MM.1S (cell line): Measurements from ENCODE around the gene OTOS.

Source experiments
- DNase-seq: peaks from one replicate; pipeline ENCODE4 v3.0.0-alpha.2; 2015
- H2AFZ ChIP-seq: fragments of 300-600 bp; sonication (generic); 2 replicates; pipeline ENCODE4 v1.6.0; 2016; ENCODE audit warnings: antibody characterized with exemption, low read length
- H3F3A ChIP-seq: fragments of 300-600 bp; sonication (generic); 2 replicates; pipeline ENCODE4 v1.6.1; 2016; ENCODE audit warnings: mild to moderate bottlenecking, antibody characterized with exemption, low read length, moderate library complexity, mixed read lengths; ENCODE audit not compliant: insufficient read depth
- H3K27ac ChIP-seq: fragments of 300-600 bp; sonication (generic); 2 replicates; pipeline ENCODE4 v1.5.1; 2016; ENCODE audit warnings: mild to moderate bottlenecking, low read length
- H3K27me3 ChIP-seq: fragments of 300-600 bp; sonication (generic); replicated peaks from 2 replicates; pipeline ENCODE4 v1.6.0; 2016; ENCODE audit warnings: low read length; ENCODE audit not compliant: insufficient read depth
- H3K36me3 ChIP-seq: fragments of 300-600 bp; sonication (generic); replicated peaks from 2 replicates; pipeline ENCODE4 v1.6.1; 2016; ENCODE audit warnings: mild to moderate bottlenecking, low read length, mixed read lengths; ENCODE audit not compliant: insufficient read depth
- H3K4me1 ChIP-seq: fragments of 300-600 bp; sonication (generic); 2 replicates; pipeline ENCODE4 v1.6.1; 2016; ENCODE audit warnings: low read length, mixed read lengths
- H3K4me2 ChIP-seq: fragments of 300-600 bp; sonication (generic); 2 replicates; pipeline ENCODE4 v1.6.0; 2016; ENCODE audit warnings: low read depth, low read length
- H3K4me3 ChIP-seq: fragments of 300-600 bp; sonication (generic); 2 replicates; pipeline ENCODE4 v1.5.1; 2016; ENCODE audit warnings: low read length, mixed read lengths
- H3K79me2 ChIP-seq: fragments of 300-600 bp; sonication (generic); 2 replicates; pipeline ENCODE4 v1.6.1; 2016; ENCODE audit warnings: mixed run types, low read length, mixed read lengths
- H3K9ac ChIP-seq: fragments of 300-600 bp; sonication (generic); 2 replicates; pipeline ENCODE4 v1.6.1; 2016; ENCODE audit warnings: low read length, mixed read lengths
- H3K9me2 ChIP-seq: fragments of 300-600 bp; sonication (generic); replicated peaks from 2 replicates; pipeline ENCODE4 v1.6.1; 2016; ENCODE audit warnings: mild to moderate bottlenecking, low read length, mixed read lengths; ENCODE audit not compliant: insufficient read depth
- H3K9me3 ChIP-seq: fragments of 300-600 bp; sonication (generic); replicated peaks from 2 replicates; pipeline ENCODE4 v1.6.1; 2016; ENCODE audit warnings: mild to moderate bottlenecking, low read length, mixed read lengths; ENCODE audit not compliant: insufficient read depth
- H4K20me1 ChIP-seq: fragments of 300-600 bp; sonication (generic); 2 replicates; pipeline ENCODE4 v1.6.1; 2016; ENCODE audit warnings: mild to moderate bottlenecking, low read length, moderate library complexity, mixed read lengths; ENCODE audit not compliant: insufficient read depth
- CTCF ChIP-seq: fragments of 300-600 bp; sonication (generic); IDR thresholded peaks from 2 replicates; pipeline ENCODE4 v1.5.1; 2016; ENCODE audit warnings: antibody characterized with exemption, low read length, mixed read lengths
- EZH2 ChIP-seq: fragments of 300-600 bp; sonication (generic); optimal IDR thresholded peaks from 2 replicates; pipeline ENCODE3; 2017; ENCODE audit warnings: low read depth, mild to moderate bottlenecking, antibody characterized with exemption, low read length, mixed read lengths
- EZH2phosphoT487 ChIP-seq: fragments of 300-600 bp; sonication (generic); IDR thresholded peaks from 2 replicates; pipeline ENCODE4 v1.6.1; 2018; ENCODE audit warnings: antibody characterized with exemption, low read length

Gene OTOS

DNA sequence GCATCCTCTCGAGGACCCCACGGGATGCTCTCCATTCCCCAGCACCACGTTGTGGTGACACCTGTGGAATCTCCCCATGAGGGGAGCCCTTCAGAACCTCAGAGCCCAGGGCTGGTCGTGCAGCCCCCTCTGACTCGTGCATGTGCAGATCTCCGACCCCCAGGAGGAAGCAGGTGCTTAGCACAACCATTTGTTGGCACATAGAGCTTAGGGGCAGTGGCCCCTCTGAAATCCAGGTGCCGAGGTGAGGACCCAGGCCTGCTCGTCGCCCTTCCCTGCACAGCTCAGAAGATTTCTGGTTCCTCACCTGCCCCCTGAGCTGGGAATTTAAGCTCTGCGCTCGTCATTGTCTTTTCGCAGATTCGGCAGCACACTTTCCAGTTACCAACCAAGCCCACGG lies 1.3 kb upstream of the OTOS start:
- no peak overlapping the region for H3K4me2 ChIP-seq
- H2AFZ ChIP-seq = no peak overlapping the region
- no peak overlapping the region for H3K27ac ChIP-seq
- no peaks in the 10 kb centered on the region for H3K36me3 ChIP-seq
- H3K79me2 ChIP-seq = no peaks in the 10 kb centered on the region
- H3K4me3 ChIP-seq = no peak overlapping the region
- DNase-seq = no peak
- no peak overlapping the region for H3K9ac ChIP-seq
- no peaks in the 10 kb centered on the region for H3K4me1 ChIP-seq
- TF ChIP-seq CTCF (no peak), EZH2phosphoT487 (no peak), EZH2 (no peak)
- no peaks in the 10 kb centered on the region for H4K20me1 ChIP-seq
- peaks cover 64% of the 10 kb centered on the region for H3K27me3 ChIP-seq
- H3K9me2 ChIP-seq = no peaks in the 10 kb centered on the region
- H3K9me3 ChIP-seq = no peaks in the 10 kb centered on the region
- no peaks in the 10 kb centered on the region for H3F3A ChIP-seq

DNA sequence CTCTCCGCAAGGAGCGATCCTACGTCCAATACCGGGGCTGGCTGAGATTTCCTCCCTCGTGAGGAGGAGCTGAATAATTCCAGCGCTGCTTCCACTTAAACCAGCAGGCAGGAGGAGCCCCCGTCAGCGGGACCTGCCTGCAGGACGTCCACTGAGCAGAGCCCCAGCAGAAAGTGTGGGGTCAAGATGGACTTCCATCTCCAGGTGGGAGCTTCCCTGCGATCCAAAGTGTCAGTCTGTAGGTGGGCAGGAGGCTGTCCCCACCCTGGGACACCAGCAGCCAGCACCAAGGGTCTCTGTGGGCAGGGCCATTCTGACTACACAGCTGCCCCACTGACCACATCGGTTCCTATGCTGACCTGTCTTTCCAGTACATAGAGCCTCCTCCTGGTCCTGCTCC lies 462 bp upstream of the OTOS start:
- Histone ChIP-seq H3K4me1 (no peaks in the 10 kb centered on the region), H3K27ac (no peak overlapping the region), H3F3A (no peaks in the 10 kb centered on the region), H3K27me3 (peaks cover 60% of the 10 kb centered on the region), H3K79me2 (no peaks in the 10 kb centered on the region), H3K36me3 (no peaks in the 10 kb centered on the region), H3K9me2 (no peaks in the 10 kb centered on the region), H3K4me3 (no peak overlapping the region), H3K9ac (no peak overlapping the region), H3K9me3 (no peaks in the 10 kb centered on the region), H4K20me1 (no peaks in the 10 kb centered on the region), H2AFZ (no peak overlapping the region), H3K4me2 (no peak overlapping the region)
- no peak for DNase-seq
- TF ChIP-seq EZH2phosphoT487 = no peak
- no peak for TF ChIP-seq EZH2
- no peak for TF ChIP-seq CTCF

- no peak overlapping the region for H2AFZ ChIP-seq
- no peaks in the 10 kb centered on the region for H3K9me2 ChIP-seq
- no peaks in the 10 kb centered on the region for H3K9me3 ChIP-seq
- TF ChIP-seq EZH2phosphoT487 (no peak), EZH2 (no peak), CTCF (no peak)
- no peaks in the 10 kb centered on the region for H3F3A ChIP-seq
- no peak overlapping the region for H3K9ac ChIP-seq
- H3K79me2 ChIP-seq = peaks cover 11% of the 10 kb centered on the region
- DNase-seq = no peak
- H3K4me1 ChIP-seq = 0 out of 2 replicates have a peak, but pooled peaks cover 4% of the 10 kb centered on the region
- no peaks in the 10 kb centered on the region for H3K36me3 ChIP-seq
- no peak overlapping the region for H3K4me3 ChIP-seq
- no peak overlapping the region for H3K27ac ChIP-seq
- H3K4me2 ChIP-seq = no peak overlapping the region
- H4K20me1 ChIP-seq = no peaks in the 10 kb centered on the region
- peaks cover 53% of the 10 kb centered on the region for H3K27me3 ChIP-seq
Observed at GRCh38 chr2:240139666-240140393, 628 bp downstream of the OTOS start.
